ENCODE measurements around the gene CFAP57. TPM values are rescaled to one million over a fixed set of nuclear protein-coding genes. Genes with fewer than 3 reads are reported as not detected.

The CFAP57 gene
- total and polyA plus RNA-seq, 2 donors (not counting 1 experiment from before 2014, with no cell fraction given), result 0.07 to 0.44 TPM

DNA sequence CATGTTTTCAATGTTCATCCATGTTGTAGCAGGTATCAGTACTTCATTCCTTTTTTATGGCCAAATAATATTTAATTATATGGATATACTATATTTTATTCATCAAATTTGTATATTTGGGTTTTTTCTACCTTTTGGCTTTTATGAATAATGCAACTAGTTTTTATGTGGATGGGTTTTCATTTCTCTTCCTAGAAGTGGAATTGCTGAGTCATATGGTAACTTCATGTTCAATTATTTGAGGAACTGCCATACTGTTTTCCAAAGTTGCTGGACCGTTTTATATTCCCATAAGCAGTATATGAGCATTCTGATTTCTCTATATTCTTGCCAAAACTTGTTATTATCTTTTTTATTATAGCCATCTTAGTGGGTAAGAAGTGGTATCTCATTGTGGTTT is 16.0 kb downstream of the CFAP57 start:
- H3K9ac ChIP-seq (ENCODE audit: low read length), result no peak overlapping the region
- H2AFZ ChIP-seq (ENCODE audit: insufficient read depth, low read depth, low read length, poor library complexity, severe bottlenecking), result no peak overlapping the region
- ATAC-seq (ENCODE audit: low read depth) (no peak), DNase-seq (no peak)
- H3K4me1 ChIP-seq (ENCODE audit: control insufficient read depth in 2 of 2, insufficient read depth in 2 of 2, low read length in 2 of 2), result no peaks in the 10 kb centered on the region
- no peak for TF ChIP-seq EZH2 (IDR thresholded peaks at IDR 0.05; ENCODE audit: borderline replicate concordance, insufficient read depth, low read depth, low read length, poor library complexity, severe bottlenecking)
- TF ChIP-seq, protein P1, sequence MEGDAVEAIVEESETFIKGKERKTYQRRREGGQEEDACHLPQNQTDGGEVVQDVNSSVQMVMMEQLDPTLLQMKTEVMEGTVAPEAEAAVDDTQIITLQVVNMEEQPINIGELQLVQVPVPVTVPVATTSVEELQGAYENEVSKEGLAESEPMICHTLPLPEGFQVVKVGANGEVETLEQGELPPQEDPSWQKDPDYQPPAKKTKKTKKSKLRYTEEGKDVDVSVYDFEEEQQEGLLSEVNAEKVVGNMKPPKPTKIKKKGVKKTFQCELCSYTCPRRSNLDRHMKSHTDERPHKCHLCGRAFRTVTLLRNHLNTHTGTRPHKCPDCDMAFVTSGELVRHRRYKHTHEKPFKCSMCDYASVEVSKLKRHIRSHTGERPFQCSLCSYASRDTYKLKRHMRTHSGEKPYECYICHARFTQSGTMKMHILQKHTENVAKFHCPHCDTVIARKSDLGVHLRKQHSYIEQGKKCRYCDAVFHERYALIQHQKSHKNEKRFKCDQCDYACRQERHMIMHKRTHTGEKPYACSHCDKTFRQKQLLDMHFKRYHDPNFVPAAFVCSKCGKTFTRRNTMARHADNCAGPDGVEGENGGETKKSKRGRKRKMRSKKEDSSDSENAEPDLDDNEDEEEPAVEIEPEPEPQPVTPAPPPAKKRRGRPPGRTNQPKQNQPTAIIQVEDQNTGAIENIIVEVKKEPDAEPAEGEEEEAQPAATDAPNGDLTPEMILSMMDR (IDR thresholded peaks at IDR 0.05), result no peak
- no peaks in the 10 kb centered on the region for H3K27me3 ChIP-seq (replicated peaks in 1 of 4; ENCODE audit: control extremely low read depth in 1 of 4, control insufficient read depth in 3 of 4, insufficient read depth in 4 of 4, low read length in 3 of 4)
- Mint-ChIP-seq H3K27me3 (peaks cover 24% of the 10 kb centered on the region), H3K27ac (no peak overlapping the region), H3K4me1 (no peaks in the 10 kb centered on the region), H3K4me3 (no peak overlapping the region), H3K9me3 (ENCODE audit: insufficient read depth) (no peaks in the 10 kb centered on the region)
- peaks cover 0 to 8% (median 1%) of the 10 kb centered on the region in 3 donors for H3K9me3 ChIP-seq (ENCODE audit: control extremely low read depth in 1 of 3, control insufficient read depth in 2 of 3, insufficient read depth in 1 of 3, low read length in 2 of 3)
- no peaks in the 10 kb centered on the region for H3K79me2 ChIP-seq (ENCODE audit: control insufficient read depth, insufficient read depth, low read length)
- no peaks in the 10 kb centered on the region for H4K20me1 ChIP-seq (ENCODE audit: control insufficient read depth, insufficient read depth, low read length, poor library complexity, severe bottlenecking)
- H3K36me3 ChIP-seq (replicated peaks in 1 of 2; ENCODE audit: control extremely low read depth in 1 of 2, control insufficient read depth in 1 of 2, extremely low read depth in 1 of 2, insufficient read depth in 2 of 2, low read length in 1 of 2), result no peaks in the 10 kb centered on the region
- H3K4me3 ChIP-seq (ENCODE audit: control extremely low read depth in 1 of 5, extremely low read depth in 1 of 5, insufficient read depth in 1 of 5, low read depth in 2 of 5, low read length in 4 of 5), result no peak overlapping the region
- no CpG with 5 or more reads among the region's 1 CpG for WGBS (ENCODE audit: insufficient coverage)
- ChIA-PET CTCF (no interaction called here), POLR2A (no interaction called here)
- intact Hi-C loops (cut with micrococcal nuclease), result no loop called here
- no peak overlapping the region for H3K4me2 ChIP-seq (replicated peaks; ENCODE audit: low read depth, low read length, poor library complexity, severe bottlenecking)
- no peak overlapping the region for H3K27ac ChIP-seq (ENCODE audit: low read length in 2 of 2)

DNA sequence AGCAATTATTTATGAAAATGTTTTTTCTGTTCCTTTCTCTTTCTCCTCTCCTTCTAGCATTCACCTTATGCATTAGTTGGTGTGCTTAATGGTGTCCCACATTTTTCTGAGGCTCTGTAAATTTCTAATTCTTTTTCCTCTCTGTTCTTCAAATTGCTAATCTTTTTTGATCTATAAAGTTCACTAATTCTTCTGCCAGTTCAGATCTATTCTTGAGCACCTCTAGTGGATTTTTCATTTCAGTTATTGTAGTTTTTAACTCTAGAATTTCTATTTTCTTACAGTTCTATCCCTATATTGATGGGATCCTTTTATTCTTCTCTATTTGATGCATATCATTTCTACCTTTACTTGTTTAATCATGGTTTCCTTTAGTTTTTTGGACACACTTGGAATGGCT is 22.4 kb downstream of the CFAP57 start:
- Mint-ChIP-seq H3K9me3 (ENCODE audit: insufficient read depth) (no peaks in the 10 kb centered on the region), H3K27ac (no peak overlapping the region), H3K4me3 (no peak overlapping the region), H3K27me3 (peaks cover 30% of the 10 kb centered on the region), H3K4me1 (no peaks in the 10 kb centered on the region)
- no peak overlapping the region for H3K4me2 ChIP-seq (replicated peaks; ENCODE audit: low read depth, low read length, poor library complexity, severe bottlenecking)
- H3K9me3 ChIP-seq (ENCODE audit: control extremely low read depth in 1 of 3, control insufficient read depth in 2 of 3, insufficient read depth in 1 of 3, low read length in 2 of 3), result peaks cover 4 to 10% (median 8%) of the 10 kb centered on the region in 3 donors
- H3K4me1 ChIP-seq (ENCODE audit: control insufficient read depth in 2 of 2, insufficient read depth in 2 of 2, low read length in 2 of 2), result no peaks in the 10 kb centered on the region
- ChIA-PET POLR2A (no interaction called here), CTCF (interaction anchor here (1.2 to 1.6 kb wide), 2 partner anchors 11 to 33 kb away, joined by 4 to 6 read pairs; no protein-coding TSS in a partner anchor)
- no peak overlapping the region for H2AFZ ChIP-seq (ENCODE audit: insufficient read depth, low read depth, low read length, poor library complexity, severe bottlenecking)
- no peak overlapping the region for H3K27ac ChIP-seq (ENCODE audit: low read length in 2 of 2)
- no peak overlapping the region for H3K4me3 ChIP-seq (ENCODE audit: control extremely low read depth in 1 of 5, extremely low read depth in 1 of 5, insufficient read depth in 1 of 5, low read depth in 2 of 5, low read length in 4 of 5)
- H4K20me1 ChIP-seq (ENCODE audit: control insufficient read depth, insufficient read depth, low read length, poor library complexity, severe bottlenecking), result no peaks in the 10 kb centered on the region
- no peaks in the 10 kb centered on the region for H3K36me3 ChIP-seq (replicated peaks in 1 of 2; ENCODE audit: control extremely low read depth in 1 of 2, control insufficient read depth in 1 of 2, extremely low read depth in 1 of 2, insufficient read depth in 2 of 2, low read length in 1 of 2)
- no peaks in the 10 kb centered on the region for H3K27me3 ChIP-seq (replicated peaks in 1 of 4; ENCODE audit: control extremely low read depth in 1 of 4, control insufficient read depth in 3 of 4, insufficient read depth in 4 of 4, low read length in 3 of 4)
- intact Hi-C loops (cut with micrococcal nuclease), result no loop called here
- DNase-seq (no peak), ATAC-seq (ENCODE audit: low read depth) (no peak)
- no peaks in the 10 kb centered on the region for H3K79me2 ChIP-seq (ENCODE audit: control insufficient read depth, insufficient read depth, low read length)
- H3K9ac ChIP-seq (ENCODE audit: low read length), result no peak overlapping the region
- no peak for TF ChIP-seq EZH2 (IDR thresholded peaks at IDR 0.05; ENCODE audit: borderline replicate concordance, insufficient read depth, low read depth, low read length, poor library complexity, severe bottlenecking)
- TF ChIP-seq, protein P1 (IDR thresholded peaks at IDR 0.05), result no peak
